ENCODE results near the gene ZCCHC3. TPM values are rescaled to one million over a fixed set of nuclear protein-coding genes. Genes with fewer than 3 reads are reported as not detected.

Gene ZCCHC3
- total RNA-seq, 1 donor from 2014 or later = 40.8 TPM

GRCh38 chr20:326645-327185 is 29.3 kb downstream of the ZCCHC3 start:
- no peak for DNase-seq (ENCODE audit: low spot score in 2 of 2, unreplicated experiment in 2 of 2)
- H3K9me3 Mint-ChIP-seq = no peaks in the 10 kb centered on the region

DNA sequence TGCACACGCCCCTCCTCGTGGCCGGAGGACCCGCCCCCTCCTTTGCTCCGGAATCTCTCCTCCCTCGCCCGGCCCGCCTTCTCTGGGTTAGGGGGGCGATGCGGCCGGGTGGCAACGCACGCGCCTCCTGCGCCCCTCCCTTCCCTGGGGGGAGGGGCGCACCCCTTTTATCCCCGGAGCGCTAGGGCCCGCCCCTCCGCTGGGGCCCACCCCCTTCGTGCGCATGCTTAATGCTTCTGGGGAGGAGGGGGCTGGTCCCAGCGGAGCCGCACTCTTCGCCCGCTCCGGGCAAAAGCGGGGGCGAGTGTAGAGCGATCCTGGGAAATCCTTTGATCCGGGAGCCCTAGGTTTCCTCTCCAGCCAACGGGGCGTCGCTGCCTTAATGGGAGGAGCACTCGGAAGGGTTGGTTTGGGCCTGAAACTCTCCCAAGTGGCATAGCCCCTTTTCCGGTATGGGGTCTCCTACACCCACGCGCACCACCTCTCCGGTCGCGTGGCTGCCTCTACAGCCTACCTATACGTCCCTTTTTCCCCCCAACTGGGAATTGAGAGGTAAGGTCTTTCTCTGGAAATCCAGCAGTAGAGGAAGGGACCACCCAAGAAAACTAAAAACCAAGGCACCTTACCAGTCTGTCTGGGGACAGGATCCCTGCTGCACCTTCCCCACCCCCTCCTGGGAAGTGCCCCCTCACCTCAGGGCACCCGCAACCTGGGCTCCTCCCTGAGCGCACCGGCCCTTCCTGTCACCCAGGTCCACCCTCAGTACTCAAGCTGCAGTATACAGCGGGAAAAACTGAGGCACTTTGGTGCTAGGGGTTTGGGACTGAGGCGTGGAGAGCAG is 30.0 kb downstream of the ZCCHC3 start:
- H3K27me3 Mint-ChIP-seq (ENCODE audit: low read depth) = no peaks in the 10 kb centered on the region
- TF ChIP-seq CTCF (IDR thresholded peaks at IDR 0.05; ENCODE audit: unreplicated experiment) = no peak
- H3K27ac Mint-ChIP-seq = peak overlapping the region; percentile 87
- peaks cover 41% of the 10 kb centered on the region for H3K4me1 Mint-ChIP-seq
- no peaks in the 10 kb centered on the region for H3K9me3 Mint-ChIP-seq
- DNase-seq (ENCODE audit: low spot score in 2 of 2, unreplicated experiment in 2 of 2) = peak; percentile 88 to 94
- H3K4me3 Mint-ChIP-seq = peak overlapping the region; percentile 89
- peaks cover 2% of the 10 kb centered on the region for H3K36me3 Mint-ChIP-seq

More at GRCh38 chr20:326645-327185, 29.3 kb downstream of the ZCCHC3 start:
- Mint-ChIP-seq H3K4me1 (peaks cover 41% of the 10 kb centered on the region), H3K36me3 (no peaks in the 10 kb centered on the region), H3K4me3 (peak overlapping the region; percentile 89), H3K27me3 (ENCODE audit: low read depth) (no peaks in the 10 kb centered on the region), H3K27ac (peak overlapping the region; percentile 87)
- TF ChIP-seq CTCF (IDR thresholded peaks at IDR 0.05; ENCODE audit: unreplicated experiment) = no peak

DNA sequence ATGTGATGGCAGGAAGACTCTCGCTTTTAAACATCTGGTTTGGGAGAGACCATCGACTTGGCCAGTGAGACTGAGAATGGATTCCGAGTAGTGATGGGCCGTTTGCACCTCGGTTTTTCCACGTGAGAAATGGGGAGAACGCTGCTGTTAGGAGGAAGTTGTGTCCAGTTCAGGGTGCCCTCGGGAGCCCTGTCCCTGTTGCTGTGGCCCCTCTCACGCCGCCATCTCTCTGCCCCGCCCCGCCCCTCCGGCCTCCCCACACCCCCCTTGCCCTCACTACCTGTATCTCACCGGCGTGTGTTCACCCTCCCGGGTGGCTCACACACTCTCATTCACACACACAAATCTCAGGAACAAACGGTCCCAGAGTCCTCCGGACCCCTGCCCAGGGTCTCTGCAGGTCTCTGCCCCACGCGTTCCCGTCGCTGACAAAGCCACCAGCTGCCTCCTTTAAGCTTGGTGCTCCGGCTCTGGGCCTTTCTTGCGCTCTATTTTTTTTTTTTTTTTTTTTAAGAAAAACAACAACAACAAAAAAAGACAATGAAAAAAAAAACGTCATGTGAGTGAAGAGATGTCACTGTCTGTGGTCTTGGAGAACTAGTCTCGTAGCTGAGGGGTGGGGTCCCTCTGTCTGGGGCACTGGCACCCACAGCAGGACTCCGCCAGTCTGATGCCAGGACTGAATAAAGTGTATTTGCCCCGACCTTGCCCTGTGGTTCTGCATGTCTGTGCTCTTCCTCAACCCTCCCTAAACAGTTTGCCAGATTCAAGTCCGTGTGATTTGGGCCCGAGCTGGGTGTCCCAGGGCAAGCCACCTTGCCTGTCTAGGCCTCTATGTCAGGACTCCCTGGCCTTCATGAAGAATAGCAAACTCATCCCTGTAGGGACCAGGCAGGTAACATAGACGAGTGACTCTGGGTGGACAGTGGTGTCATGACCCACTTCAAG is 30.9 kb downstream of the ZCCHC3 start:
- Mint-ChIP-seq H3K36me3 (peaks cover 4% of the 10 kb centered on the region), H3K9me3 (no peaks in the 10 kb centered on the region), H3K4me3 (peak overlapping the region; percentile 89), H3K27ac (peak overlapping the region; percentile 88), H3K27me3 (ENCODE audit: low read depth) (no peaks in the 10 kb centered on the region), H3K4me1 (peaks cover 39% of the 10 kb centered on the region)
- DNase-seq (ENCODE audit: low spot score in 2 of 2, unreplicated experiment in 2 of 2) = no peak
- no peak for TF ChIP-seq CTCF (IDR thresholded peaks at IDR 0.05; ENCODE audit: unreplicated experiment)

- Mint-ChIP-seq H3K4me3 (peak overlapping the region; percentile 89), H3K4me1 (peaks cover 33% of the 10 kb centered on the region), H3K27ac (peak overlapping the region; percentile 88), H3K27me3 (ENCODE audit: low read depth) (no peaks in the 10 kb centered on the region), H3K9me3 (no peaks in the 10 kb centered on the region), H3K36me3 (peaks cover 6% of the 10 kb centered on the region)
- DNase-seq (ENCODE audit: low spot score in 2 of 2, unreplicated experiment in 2 of 2) = no peak
- TF ChIP-seq CTCF (IDR thresholded peaks at IDR 0.05; ENCODE audit: unreplicated experiment) = no peak
Observed at GRCh38 chr20:328975-329695, 31.8 kb downstream of the ZCCHC3 start.

- H3K27me3 Mint-ChIP-seq (ENCODE audit: low read depth) = no peaks in the 10 kb centered on the region
- TF ChIP-seq CTCF (IDR thresholded peaks at IDR 0.05; ENCODE audit: unreplicated experiment) = no peak
- peak overlapping the region; percentile 64 for H3K27ac Mint-ChIP-seq
- H3K4me3 Mint-ChIP-seq = peak overlapping the region; percentile 89
- H3K36me3 Mint-ChIP-seq = peaks cover 10% of the 10 kb centered on the region
- H3K9me3 Mint-ChIP-seq = no peaks in the 10 kb centered on the region
- peaks cover 33% of the 10 kb centered on the region for H3K4me1 Mint-ChIP-seq
- DNase-seq (ENCODE audit: low spot score in 2 of 2, unreplicated experiment in 2 of 2) = no peak
Observed at GRCh38 chr20:329851-330232, 32.5 kb downstream of the ZCCHC3 start.
